Measurements from ENCODE around the gene EXOC4.

EXOC4 gene

GRCh38 chr7:134113655-134114054, 860.8 kb downstream of the EXOC4 start:
- no peak for DNase-seq

GRCh38 chr7:134114992-134115391, 862.1 kb downstream of the EXOC4 start:
- DNase-seq: no peak
